ENCODE measurements around the gene ZNF296.

Gene ZNF296

GRCh38 chr19:45102481-45102880 is 26.2 kb upstream of the ZNF296 start:
- no peak for DNase-seq

GRCh38 chr19:45101806-45102205 is 25.5 kb upstream of the ZNF296 start:
- DNase-seq = no peak

- no peak for DNase-seq
Observed at GRCh38 chr19:45100846-45101252, 24.6 kb upstream of the ZNF296 start.

- no peak for DNase-seq
Observed at GRCh38 chr19:45100201-45100600, 23.9 kb upstream of the ZNF296 start.

GRCh38 chr19:45099467-45100191 is 23.4 kb upstream of the ZNF296 start:
- no peak for DNase-seq

- DNase-seq = peak; percentile 69
Observed at GRCh38 chr19:45098521-45099466, 22.5 kb upstream of the ZNF296 start.

- DNase-seq = no peak
Observed at GRCh38 chr19:45097776-45098520, 21.7 kb upstream of the ZNF296 start.

GRCh38 chr19:45097450-45097775 is 21.1 kb upstream of the ZNF296 start:
- no peak for DNase-seq

GRCh38 chr19:45096700-45097099 is 20.4 kb upstream of the ZNF296 start:
- no peak for DNase-seq

GRCh38 chr19:45095496-45096413 is 19.5 kb upstream of the ZNF296 start:
- no peak for DNase-seq

- DNase-seq = no peak
Observed at GRCh38 chr19:45094707-45095106, 18.4 kb upstream of the ZNF296 start.

- no peak for DNase-seq
Observed at GRCh38 chr19:45094137-45094536, 17.9 kb upstream of the ZNF296 start.

GRCh38 chr19:45092747-45093678 is 16.7 kb upstream of the ZNF296 start, which contains the start of gene PPP1R37:
Gene PPP1R37, plus strand, starts transcription at chr19:45093179. Its CDS starts 147 bp downstream, at chr19:45093326.
- DNase-seq = peak; percentile 87

- peak; percentile 93 for DNase-seq
Observed at GRCh38 chr19:45091031-45091923, 15.0 kb upstream of the ZNF296 start.

GRCh38 chr19:45090606-45091005 is 14.3 kb upstream of the ZNF296 start:
- no peak for DNase-seq

- no peak for DNase-seq
Observed at GRCh38 chr19:45090034-45090433, 13.8 kb upstream of the ZNF296 start.

- DNase-seq = no peak
Observed at GRCh38 chr19:45087531-45087930, 11.3 kb upstream of the ZNF296 start.

GRCh38 chr19:45086480-45086879 is 10.2 kb upstream of the ZNF296 start:
- no peak for DNase-seq

GRCh38 chr19:45082170-45082569 is 5.9 kb upstream of the ZNF296 start:
- DNase-seq = no peak

GRCh38 chr19:45079911-45080370 is 3.7 kb upstream of the ZNF296 start:
- no peak for DNase-seq
